ENCODE measurements around the gene SIX6. TPM values are rescaled to one million over a fixed set of nuclear protein-coding genes. Genes with fewer than 3 reads are reported as not detected.

The SIX6 gene
- total and polyA plus RNA-seq, 2 of the 13 experiments (the other 11 are each of a cell fraction or from before 2014, with no cell fraction given): not detected

- TF ChIP-seq, protein P1, sequence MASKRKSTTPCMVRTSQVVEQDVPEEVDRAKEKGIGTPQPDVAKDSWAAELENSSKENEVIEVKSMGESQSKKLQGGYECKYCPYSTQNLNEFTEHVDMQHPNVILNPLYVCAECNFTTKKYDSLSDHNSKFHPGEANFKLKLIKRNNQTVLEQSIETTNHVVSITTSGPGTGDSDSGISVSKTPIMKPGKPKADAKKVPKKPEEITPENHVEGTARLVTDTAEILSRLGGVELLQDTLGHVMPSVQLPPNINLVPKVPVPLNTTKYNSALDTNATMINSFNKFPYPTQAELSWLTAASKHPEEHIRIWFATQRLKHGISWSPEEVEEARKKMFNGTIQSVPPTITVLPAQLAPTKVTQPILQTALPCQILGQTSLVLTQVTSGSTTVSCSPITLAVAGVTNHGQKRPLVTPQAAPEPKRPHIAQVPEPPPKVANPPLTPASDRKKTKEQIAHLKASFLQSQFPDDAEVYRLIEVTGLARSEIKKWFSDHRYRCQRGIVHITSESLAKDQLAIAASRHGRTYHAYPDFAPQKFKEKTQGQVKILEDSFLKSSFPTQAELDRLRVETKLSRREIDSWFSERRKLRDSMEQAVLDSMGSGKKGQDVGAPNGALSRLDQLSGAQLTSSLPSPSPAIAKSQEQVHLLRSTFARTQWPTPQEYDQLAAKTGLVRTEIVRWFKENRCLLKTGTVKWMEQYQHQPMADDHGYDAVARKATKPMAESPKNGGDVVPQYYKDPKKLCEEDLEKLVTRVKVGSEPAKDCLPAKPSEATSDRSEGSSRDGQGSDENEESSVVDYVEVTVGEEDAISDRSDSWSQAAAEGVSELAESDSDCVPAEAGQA (IDR thresholded peaks at IDR 0.05; ENCODE audit: low read depth): no peak
- TF ChIP-seq, protein P1 (CRISPR knock-in tag; IDR thresholded peaks at IDR 0.05; ENCODE audit: borderline replicate concordance): no peak
- TF ChIP-seq RFXANK (CRISPR knock-in tag; IDR thresholded peaks at IDR 0.05): no peak
- TF ChIP-seq DMTF1 (CRISPR knock-in tag; IDR thresholded peaks at IDR 0.05): no peak
- no peak for TF ChIP-seq NCOA5 (CRISPR knock-in tag; IDR thresholded peaks at IDR 0.05)
- TF ChIP-seq ZNF572 (CRISPR knock-in tag; IDR thresholded peaks at IDR 0.05): no peak
- TF ChIP-seq KLF12 (CRISPR knock-in tag; IDR thresholded peaks at IDR 0.05; ENCODE audit: borderline replicate concordance): no peak
- no peak for TF ChIP-seq MEIS1 (CRISPR knock-in tag; IDR thresholded peaks at IDR 0.05; ENCODE audit: borderline replicate concordance)
Observed at GRCh38 chr14:60506462-60506984, 2.4 kb upstream of the SIX6 start (continued).
